Lower lobe of right lung (tissue), 2 donors: ENCODE results near the gene JAKMIP2. TPM values are rescaled to one million over a fixed set of nuclear protein-coding genes. Genes with fewer than 3 reads are reported as not detected.

Experiments used
- ATAC-seq, 2 donors: fragments of 200-7000 bp; cut with Tn5 transposase; one replicate each; pipeline ENCODE4 v1.9.1; 2020 to 2022; ENCODE audit warnings: mild to moderate bottlenecking in 2 of 2, moderate library complexity in 2 of 2
- DNase-seq: peaks from one replicate; pipeline ENCODE4 v3.0.0-alpha.2; 2020
- H3K27ac ChIP-seq: fragments of 200-600 bp; one replicate; pipeline ENCODE4 v1.8.0; 2022
- H3K27me3 ChIP-seq: fragments of 200-600 bp; one replicate; pipeline ENCODE4 v1.8.0; 2022; ENCODE audit warnings: low read depth
- H3K36me3 ChIP-seq: fragments of 200-600 bp; one replicate; pipeline ENCODE4 v1.8.0; 2022; ENCODE audit warnings: mild to moderate bottlenecking
- H3K4me1 ChIP-seq: fragments of 200-600 bp; one replicate; pipeline ENCODE4 v1.8.0; 2022
- H3K4me3 ChIP-seq: fragments of 200-600 bp; one replicate; pipeline ENCODE4 v1.8.0; 2022; ENCODE audit warnings: mild to moderate bottlenecking
- H3K9me3 ChIP-seq: fragments of 200-600 bp; one replicate; pipeline ENCODE4 v1.8.0; 2022
- CTCF ChIP-seq: fragments of 200-600 bp; IDR thresholded peaks from one replicate; pipeline ENCODE4 v1.8.0; 2022; ENCODE audit warnings: antibody characterized with exemption, mild to moderate bottlenecking
- intact Hi-C: fragments of 100-400 bp; cut with DNase I; formaldehyde crosslinking; loops from one replicate; pipeline ENCODE4 v1.11.0; 2022
- total RNA-seq: library from RNA; stranded (reverse); fragmentation: NEBNext Ultra II Directional; extraction: Animal tissue kit (Norgen Biotek cat#: 25700); gene quantifications from one replicate; pipeline ENCODE4 v1.2.1, GENCODE V29; 2021
- donor health status: DM: no; HTN: yes; CAD: no; lungs with severe emphysema.

JAKMIP2 gene
- total RNA-seq, 1 donor from 2014 or later, result 8.3 TPM

- H3K27me3 ChIP-seq, result peaks cover 5% of the 10 kb centered on the region
- no peaks in the 10 kb centered on the region for H3K36me3 ChIP-seq
- no peak for TF ChIP-seq CTCF
- no peak overlapping the region for H3K27ac ChIP-seq
- no peak for DNase-seq
- H3K9me3 ChIP-seq, result no peaks in the 10 kb centered on the region
- peaks cover 17% of the 10 kb centered on the region for H3K4me1 ChIP-seq
- no peak for ATAC-seq
- intact Hi-C loops, result no loop called here
- H3K4me3 ChIP-seq, result no peak overlapping the region
These were observed 18.0 kb upstream of the JAKMIP2 start for GRCh38 chr5:147800491-147800890.

- H3K27ac ChIP-seq, result no peak overlapping the region
- no peaks in the 10 kb centered on the region for H3K9me3 ChIP-seq
- DNase-seq (no peak), ATAC-seq (no peak)
- no peaks in the 10 kb centered on the region for H3K4me1 ChIP-seq
- no peaks in the 10 kb centered on the region for H3K36me3 ChIP-seq
- intact Hi-C loops, result no loop called here
- no peak overlapping the region for H3K4me3 ChIP-seq
- no peak for TF ChIP-seq CTCF
- H3K27me3 ChIP-seq, result peaks cover 5% of the 10 kb centered on the region
These were observed 14.2 kb upstream of the JAKMIP2 start for GRCh38 chr5:147796556-147797308.

GRCh38 chr5:147791181-147791580 lies 8.7 kb upstream of the JAKMIP2 start:
- H3K36me3 ChIP-seq, result no peaks in the 10 kb centered on the region
- intact Hi-C loops, result no loop called here
- no peak for ATAC-seq
- H3K27me3 ChIP-seq, result no peaks in the 10 kb centered on the region
- no peaks in the 10 kb centered on the region for H3K9me3 ChIP-seq
- no peaks in the 10 kb centered on the region for H3K4me1 ChIP-seq
- no peak overlapping the region for H3K4me3 ChIP-seq
- DNase-seq, result no peak
- TF ChIP-seq CTCF, result no peak
- H3K27ac ChIP-seq, result no peak overlapping the region

- no peaks in the 10 kb centered on the region for H3K4me1 ChIP-seq
- no peak overlapping the region for H3K27ac ChIP-seq
- no peaks in the 10 kb centered on the region for H3K36me3 ChIP-seq
- ATAC-seq, result no peak
- TF ChIP-seq CTCF, result no peak
- no peaks in the 10 kb centered on the region for H3K27me3 ChIP-seq
- DNase-seq, result no peak
- no peak overlapping the region for H3K4me3 ChIP-seq
- intact Hi-C loops, result no loop called here
- H3K9me3 ChIP-seq, result no peaks in the 10 kb centered on the region
These were observed 7.3 kb upstream of the JAKMIP2 start for GRCh38 chr5:147789820-147790219.

- Histone ChIP-seq H3K36me3 (no peaks in the 10 kb centered on the region), H3K9me3 (no peaks in the 10 kb centered on the region), H3K27me3 (no peaks in the 10 kb centered on the region), H3K27ac (no peak overlapping the region), H3K4me1 (no peaks in the 10 kb centered on the region), H3K4me3 (no peak overlapping the region)
- intact Hi-C loops, result no loop called here
- TF ChIP-seq CTCF, result no peak
- DNase-seq, result no peak
- ATAC-seq, result no peak
These were observed 5.5 kb upstream of the JAKMIP2 start for GRCh38 chr5:147788023-147788422.
